ENCODE data around the gene IKZF3.
"Not testable (repeated sequence)": the region's sequence is repeated elsewhere in the genome, so short reads cannot be mapped to it uniquely, and the experiment has no call there.

The IKZF3 gene

DNA sequence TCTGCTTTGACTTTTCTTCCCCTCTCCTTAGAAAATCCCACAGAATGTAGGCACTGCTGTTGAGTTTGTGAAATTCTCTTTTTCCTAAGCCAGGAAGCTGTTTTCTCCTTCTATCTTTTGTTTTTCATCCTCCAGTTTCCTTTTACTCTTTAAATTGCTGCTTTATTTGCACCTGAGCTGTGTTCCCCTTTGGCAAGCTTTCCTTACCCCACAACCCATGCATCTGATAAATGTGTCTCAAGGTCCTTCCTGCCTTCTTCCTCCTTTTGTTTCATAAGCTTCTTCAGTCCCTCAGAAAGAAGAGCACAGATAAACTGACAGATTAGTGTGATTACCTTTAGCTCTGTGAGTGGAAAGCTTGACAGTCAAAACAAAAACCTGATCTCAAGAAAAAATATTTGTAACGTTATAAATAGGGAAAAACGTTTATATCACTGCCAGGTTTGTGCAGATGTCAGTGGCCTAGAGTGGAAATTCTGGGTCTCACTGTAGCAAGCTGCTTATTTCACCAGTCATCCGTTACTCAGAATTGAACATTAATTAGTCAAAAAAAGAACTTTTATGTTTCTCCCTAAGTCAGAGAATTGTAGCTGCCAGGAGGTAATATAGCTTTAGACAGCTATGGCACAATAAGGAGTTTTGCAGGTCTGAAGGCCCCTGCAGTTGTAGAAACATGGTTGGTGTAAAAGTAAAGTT, 30.7 kb upstream of the IKZF3 start:
- no peak overlapping the region for H3K4me3 ChIP-seq (ENCODE audit: low read length)
- DNase-seq (ENCODE audit: low read depth) = no peak
- TF ChIP-seq, protein P1, sequence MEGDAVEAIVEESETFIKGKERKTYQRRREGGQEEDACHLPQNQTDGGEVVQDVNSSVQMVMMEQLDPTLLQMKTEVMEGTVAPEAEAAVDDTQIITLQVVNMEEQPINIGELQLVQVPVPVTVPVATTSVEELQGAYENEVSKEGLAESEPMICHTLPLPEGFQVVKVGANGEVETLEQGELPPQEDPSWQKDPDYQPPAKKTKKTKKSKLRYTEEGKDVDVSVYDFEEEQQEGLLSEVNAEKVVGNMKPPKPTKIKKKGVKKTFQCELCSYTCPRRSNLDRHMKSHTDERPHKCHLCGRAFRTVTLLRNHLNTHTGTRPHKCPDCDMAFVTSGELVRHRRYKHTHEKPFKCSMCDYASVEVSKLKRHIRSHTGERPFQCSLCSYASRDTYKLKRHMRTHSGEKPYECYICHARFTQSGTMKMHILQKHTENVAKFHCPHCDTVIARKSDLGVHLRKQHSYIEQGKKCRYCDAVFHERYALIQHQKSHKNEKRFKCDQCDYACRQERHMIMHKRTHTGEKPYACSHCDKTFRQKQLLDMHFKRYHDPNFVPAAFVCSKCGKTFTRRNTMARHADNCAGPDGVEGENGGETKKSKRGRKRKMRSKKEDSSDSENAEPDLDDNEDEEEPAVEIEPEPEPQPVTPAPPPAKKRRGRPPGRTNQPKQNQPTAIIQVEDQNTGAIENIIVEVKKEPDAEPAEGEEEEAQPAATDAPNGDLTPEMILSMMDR (conservative IDR thresholded peaks at IDR 0.05; ENCODE audit: low read depth, low read length) = no peak

DNA sequence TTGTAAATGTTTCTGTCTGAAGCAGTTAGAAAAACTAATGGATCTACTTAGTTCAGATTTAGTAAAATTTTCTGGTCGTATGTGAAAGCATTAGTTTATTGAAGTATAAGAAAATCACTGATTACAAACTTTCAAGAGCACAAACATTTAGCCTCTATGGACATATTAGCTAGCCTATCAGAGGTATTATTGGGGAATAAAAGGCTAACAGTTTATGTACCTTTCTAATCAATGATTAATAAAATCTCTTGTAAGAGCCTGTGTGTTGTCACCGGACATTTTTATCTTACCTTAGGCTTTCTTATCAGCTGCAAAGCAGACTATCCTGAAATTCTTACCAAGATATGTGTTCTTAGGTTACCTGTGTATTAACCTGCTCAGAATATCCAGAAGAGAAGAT, 25.1 kb upstream of the IKZF3 start:
- no peak for DNase-seq (ENCODE audit: low read depth)
- H3K4me3 ChIP-seq (ENCODE audit: low read length) = no peak overlapping the region
- TF ChIP-seq, protein P1 (conservative IDR thresholded peaks at IDR 0.05; ENCODE audit: low read depth, low read length) = no peak

DNA sequence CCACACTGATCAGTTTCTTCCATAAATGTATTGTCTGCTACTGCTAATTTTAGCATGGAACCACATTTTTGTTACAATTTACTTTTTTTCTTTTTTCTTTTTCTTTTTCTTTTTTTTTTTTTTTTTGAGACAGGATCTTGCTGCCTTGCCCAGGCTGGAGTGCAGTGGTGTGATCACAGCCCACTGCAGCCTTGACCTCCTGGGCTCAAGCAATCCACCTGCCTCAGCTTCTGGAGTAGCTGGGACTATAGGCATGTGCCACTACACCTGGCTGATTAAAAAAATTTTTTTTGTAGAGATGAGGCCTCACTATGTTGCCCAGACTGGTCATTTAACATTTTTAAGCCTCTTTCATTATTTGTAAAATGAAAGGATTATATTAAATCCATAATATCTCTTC, 23.0 kb upstream of the IKZF3 start:
- H3K4me3 ChIP-seq (ENCODE audit: low read length) = no peak overlapping the region
- DNase-seq (ENCODE audit: low read depth) = no peak
- TF ChIP-seq, protein P1 (conservative IDR thresholded peaks at IDR 0.05; ENCODE audit: low read depth, low read length) = no peak

DNA sequence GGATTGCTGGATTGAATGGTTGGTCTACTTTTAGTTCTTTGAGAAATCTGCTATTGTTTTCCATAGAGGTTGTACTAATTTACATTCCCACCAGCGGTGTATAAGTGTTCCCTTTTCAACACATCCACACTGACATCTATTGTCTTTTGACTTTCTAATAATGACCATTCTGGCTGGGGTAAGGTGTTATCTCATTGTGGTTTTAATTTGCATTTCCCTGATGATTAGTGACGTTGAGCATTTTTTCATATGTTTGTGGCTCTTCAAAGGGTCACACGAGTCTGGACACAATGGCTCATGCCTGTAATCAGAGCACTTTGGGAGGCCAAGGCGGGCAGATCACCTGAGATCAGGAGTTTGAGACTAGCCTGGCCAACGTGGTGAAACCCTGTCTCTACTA, 22.0 kb upstream of the IKZF3 start:
- DNase-seq (ENCODE audit: low read depth); H3K4me3 ChIP-seq (ENCODE audit: low read length): not testable (repeated sequence)

DNA sequence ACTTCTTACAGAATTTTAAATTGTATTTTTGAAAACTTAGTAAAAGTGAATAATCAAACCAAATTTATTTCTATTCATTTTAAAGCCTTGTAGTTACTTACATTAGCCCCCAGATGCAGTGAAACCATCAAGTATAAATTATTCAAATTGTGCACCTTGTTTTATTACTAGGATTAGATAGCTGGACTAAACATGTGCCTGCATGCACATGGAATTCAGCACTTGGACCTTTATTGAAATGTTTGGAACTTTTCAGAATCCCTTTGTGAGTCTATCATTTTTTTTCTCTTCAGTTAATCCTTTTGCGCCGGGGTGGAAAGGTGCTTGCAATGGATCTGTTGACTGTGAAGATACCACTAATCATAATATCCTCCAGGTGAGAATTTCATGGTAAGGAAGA, 8.6 kb upstream of the IKZF3 start:
- DNase-seq (ENCODE audit: low read depth) = no peak
- TF ChIP-seq, protein P1 (conservative IDR thresholded peaks at IDR 0.05; ENCODE audit: low read depth, low read length) = peak; percentile 21
- no peak overlapping the region for H3K4me3 ChIP-seq (ENCODE audit: low read length)

DNA sequence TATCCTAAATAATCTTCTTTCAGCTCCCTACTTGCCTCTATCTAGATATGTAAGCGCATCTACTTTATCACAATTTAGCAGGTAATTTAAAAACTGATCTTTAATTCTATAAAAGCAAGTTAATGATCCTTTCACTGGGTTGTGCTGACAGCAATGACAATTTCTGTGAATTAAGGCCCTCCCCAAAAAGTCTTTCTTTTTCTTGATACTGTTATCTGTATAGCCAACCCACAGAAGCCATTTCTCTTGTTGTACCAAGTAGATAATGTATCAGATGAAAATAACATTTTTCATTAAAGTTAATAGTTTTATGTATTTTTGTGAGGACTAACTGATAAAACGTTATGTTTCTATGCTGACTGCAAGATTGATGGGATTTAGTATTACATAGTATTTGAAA, 7.7 kb upstream of the IKZF3 start:
- no peak for DNase-seq (ENCODE audit: low read depth)
- H3K4me3 ChIP-seq (ENCODE audit: low read length) = no peak overlapping the region
- TF ChIP-seq, protein P1 (conservative IDR thresholded peaks at IDR 0.05; ENCODE audit: low read depth, low read length) = no peak

DNA sequence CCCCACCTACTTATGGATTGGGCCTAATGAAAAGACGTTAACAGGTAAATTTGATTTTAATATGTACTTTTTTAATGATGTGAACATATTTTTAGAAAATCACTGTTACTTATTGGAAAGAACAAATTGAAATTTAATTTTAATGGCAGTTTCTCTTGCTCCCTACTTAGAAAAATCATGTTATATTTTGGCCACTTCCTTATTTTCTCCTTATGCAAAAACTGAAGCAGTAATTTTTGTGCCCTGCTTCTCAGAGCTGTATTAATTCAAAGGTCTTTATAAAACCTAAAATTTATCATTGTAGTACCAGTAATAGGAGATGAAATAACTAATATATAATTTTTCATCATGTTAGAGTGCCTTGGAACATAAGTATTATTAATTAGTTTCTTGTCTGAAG, 6.7 kb upstream of the IKZF3 start:
- TF ChIP-seq, protein P1 (conservative IDR thresholded peaks at IDR 0.05; ENCODE audit: low read depth, low read length) = no peak
- DNase-seq (ENCODE audit: low read depth) = no peak
- H3K4me3 ChIP-seq (ENCODE audit: low read length) = no peak overlapping the region

All from retinal pigment epithelial cell (primary cell).